Stimulated activated naive CD4-positive, alpha-beta T cell treated with Interleukin-2 at 50 U/mL for 16 hours (primary cell): Measurements from ENCODE around the gene OGFR.

Experiments
- DNase-seq: peaks from one replicate; lab custom pipeline; 2025; lab: John Stamatoyannopoulos, UW

The OGFR gene

GRCh38 chr20:62770111-62770910 is 34.3 kb upstream of the OGFR start:
- DNase-seq: no peak

DNA sequence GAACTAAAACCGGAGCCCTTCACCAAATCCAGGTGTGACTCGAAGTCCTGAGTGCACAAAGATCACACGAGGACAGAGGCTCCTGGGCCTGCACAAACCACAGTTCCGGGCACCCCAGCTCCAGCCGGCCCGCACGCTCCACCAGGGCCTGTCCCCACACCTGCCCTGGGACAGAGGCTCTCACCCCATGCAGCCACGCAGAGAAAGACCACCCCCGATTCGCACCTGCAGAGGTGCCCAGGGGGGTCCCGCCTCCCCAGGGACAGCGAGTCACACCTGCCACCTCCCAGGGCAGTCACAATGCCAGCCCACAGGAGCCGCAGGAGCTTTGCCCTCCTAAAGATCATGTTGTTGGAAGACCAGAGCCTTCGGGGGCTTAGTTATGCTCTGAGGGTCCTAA is 33.7 kb upstream of the OGFR start:
- no peak for DNase-seq

DNA sequence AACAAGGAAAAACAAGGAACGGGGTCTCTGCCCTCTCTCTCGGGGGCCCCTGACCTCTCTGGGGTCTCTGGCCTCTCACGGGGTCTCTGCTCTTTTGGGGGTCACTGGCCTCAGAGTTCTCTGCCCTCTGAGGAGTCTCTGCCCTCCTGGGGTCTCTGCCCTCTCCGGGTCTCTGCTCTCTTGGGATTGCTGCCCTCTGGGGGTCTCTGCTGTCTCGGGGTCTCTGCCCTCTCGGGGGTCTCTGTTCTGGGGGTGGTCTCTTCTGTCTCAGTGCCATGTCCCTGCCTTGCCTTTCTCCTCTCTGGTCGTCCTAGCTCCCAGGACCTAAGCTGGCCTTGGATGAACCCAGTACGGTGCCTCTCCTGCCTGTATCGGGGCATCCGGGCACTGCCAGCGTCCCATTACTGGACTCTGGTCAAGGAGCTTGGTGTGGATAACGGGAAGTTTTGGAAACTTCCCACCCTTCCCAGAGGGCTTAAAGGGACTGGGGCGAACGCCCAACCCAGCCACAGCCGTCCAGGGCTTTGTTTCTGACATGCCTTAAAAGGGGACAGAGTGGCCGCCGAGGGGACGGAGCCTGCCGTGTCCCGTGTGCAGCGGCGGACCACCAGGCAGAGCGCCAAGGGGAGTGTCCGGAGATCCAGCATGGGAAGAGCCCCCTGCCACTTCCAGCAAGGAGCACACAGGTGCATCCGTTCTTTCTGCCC is 33.1 kb upstream of the OGFR start:
- DNase-seq: no peak

- no peak for DNase-seq
Observed at GRCh38 chr20:62772103-62772611, 32.5 kb upstream of the OGFR start.

- no peak for DNase-seq
Observed at GRCh38 chr20:62772619-62772989, 32.0 kb upstream of the OGFR start.

DNA sequence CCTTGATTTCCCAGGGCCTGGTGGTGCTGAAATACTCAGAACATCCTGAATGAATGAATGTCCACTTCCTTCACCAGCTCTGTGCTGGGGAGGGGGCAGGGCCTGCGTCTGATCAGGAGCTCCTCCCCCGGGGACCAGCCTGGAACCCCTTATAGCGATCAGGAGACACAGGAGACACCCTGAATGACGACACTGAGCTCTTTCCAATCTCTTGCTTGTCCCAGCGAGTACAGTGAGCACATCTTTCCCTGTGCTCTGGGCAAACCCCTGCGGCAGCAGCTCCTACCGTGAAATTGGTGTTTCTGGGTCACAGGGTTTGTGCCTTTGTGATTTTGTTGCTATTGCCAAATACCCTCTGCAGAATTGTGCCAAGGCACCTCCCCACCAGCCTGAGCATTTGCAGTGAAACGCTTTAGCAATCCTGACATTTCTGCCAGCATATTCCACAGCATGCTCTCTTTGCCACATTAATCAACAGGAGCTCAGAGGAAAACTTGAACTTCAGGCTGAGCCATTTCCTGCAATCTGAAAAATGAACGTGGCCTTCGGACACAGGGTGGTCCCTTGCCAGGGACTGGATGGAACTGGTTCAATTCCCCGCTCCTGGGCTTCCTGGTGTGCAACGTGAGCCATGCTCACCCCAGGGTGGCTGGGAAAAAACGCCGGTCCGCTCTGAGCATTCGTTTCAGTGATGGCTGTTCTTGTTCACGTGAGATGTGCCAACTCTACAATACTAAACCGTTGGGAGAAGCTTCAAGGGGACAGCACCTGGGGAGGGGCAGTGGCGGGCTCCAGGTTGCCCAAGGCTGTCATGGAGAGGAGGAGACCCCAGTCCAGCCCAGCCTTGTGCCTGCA is 31.4 kb upstream of the OGFR start:
- no peak for DNase-seq

DNA sequence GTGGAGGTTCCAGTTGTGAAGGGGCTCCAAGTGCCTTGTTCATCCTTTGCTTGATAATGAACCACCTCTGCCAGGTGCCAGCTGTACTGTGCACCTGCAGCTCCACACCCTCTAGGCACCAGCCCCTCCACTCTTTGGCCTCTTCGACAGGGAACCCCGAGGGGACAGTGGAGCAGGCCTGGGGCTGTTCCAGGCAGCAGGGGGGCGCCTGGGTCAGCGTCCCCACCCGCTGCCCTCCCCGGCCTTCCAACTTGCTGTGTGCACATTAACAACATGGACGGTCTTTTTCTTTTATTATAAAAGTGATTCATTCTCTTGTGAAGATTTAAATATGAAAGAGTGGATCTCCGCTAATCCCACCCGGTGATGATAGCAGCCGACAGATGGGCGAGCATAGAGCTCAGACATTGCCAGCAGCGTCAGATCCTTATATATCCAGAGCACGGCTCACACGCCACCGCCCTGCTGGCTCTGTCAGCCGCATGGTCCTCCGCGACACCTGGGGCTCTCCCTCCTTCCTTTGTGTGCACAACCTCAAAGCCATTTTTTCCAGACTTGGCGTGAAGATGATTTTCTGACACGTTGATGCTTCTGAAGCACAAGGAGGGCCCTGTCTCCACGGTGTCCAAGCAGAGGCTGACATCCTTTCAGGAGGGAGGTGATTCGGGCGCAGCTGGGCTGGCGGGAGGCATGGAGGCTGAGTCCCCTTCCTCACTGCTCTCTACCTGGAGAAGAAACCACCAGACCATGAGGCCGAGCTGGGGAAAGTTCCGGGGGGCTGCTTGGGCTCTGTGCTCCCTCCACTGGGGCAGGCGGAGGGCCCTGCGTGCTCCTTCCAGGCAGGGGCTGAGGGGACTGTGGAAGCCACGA is 30.6 kb upstream of the OGFR start:
- no peak for DNase-seq

GRCh38 chr20:62774762-62775161 is 29.9 kb upstream of the OGFR start:
- DNase-seq: no peak

DNA sequence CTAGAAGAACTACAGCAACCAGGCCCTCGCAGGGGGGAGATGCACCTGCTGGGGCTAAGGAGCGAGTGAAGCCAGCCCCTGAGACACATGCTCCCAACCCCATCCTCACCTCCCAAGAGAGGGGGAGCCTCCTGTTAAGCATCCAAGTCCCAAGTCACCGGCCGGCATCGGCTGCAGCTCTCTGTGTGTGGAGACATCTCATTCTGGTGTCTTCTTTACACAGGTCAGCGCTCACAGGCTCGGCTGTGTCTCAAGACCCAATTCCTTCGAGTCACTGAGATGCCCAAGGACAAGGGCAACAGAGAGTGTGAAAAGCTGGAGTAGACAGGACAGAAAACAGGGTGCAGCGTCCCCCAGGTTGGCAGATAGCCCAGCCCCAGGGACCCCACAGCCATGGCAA is 29.4 kb upstream of the OGFR start:
- DNase-seq: no peak

DNA sequence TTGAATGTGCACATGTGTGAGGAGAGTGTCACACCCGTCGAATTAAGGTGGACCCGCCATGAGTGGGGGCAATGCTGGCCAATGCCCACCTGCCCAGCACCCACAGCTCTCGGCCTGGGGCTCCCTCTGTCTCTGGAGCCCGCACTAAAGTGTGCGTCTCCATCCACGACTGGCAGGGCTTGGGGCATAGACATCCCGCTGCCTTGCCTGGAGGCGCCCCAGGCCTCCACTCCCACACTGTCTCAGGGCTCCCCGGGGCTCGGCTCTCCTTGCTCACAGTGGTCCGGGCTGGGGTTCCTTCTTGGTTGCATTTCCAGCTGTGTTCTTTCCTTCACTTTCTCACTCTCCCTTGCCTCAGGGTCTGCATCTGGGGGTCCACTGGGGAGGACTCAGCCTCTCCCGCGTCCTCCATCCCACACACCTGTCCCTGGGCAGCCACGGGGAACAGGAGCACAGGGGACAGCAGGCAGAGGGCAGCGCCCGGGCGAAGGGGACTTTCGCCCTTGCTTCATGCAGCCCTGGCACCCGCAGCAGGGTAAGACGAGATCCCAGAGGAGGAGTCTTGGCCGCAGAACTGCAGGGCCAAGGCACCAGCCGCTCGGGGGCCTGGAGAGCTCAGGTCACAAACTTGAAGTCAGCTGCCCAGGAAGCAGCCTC is 28.5 kb upstream of the OGFR start:
- DNase-seq: no peak

DNA sequence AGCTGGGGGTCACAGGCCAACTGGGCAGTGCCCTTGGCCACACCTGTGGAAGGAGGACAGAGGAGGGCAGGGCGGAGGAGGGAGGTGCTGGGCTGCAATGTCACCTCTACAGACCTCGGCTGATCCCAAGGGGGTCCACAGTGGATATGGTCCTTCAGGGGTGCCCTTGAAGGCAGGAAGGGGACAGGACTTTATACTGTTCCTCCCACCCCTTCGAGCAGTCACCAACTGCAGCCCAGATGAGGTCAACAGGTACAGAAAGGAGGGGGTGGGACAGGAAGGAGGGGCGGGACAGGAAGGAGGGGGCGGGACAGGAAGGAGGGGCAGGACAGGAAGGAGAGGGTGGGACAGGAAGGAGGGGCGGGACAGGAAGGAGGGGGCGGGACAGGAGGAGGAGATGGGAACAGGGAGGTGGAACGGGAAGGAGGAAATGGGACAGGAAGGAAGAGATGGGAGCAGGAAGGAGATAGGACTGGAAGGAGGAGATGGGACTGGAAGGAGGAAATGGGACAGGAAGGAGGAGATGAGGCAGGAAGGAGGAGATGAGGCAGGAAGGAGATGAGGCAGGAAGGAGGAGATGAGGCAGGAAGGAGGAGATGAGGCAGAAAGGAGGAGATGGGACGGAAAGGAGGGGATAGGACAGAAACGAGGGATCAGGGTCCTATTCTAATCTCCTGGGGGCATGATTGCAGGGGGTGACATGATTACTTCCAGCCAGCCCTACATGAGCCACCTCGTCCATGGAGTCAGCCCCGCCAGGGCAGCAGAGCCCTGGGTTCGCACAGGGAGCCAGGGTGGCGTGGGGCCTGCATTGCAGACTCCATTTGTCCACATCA is 27.7 kb upstream of the OGFR start:
- DNase-seq: peak; percentile 51

GRCh38 chr20:62777528-62777830 is 27.2 kb upstream of the OGFR start:
- no peak for DNase-seq

- no peak for DNase-seq
Observed at GRCh38 chr20:62778058-62778457, 26.6 kb upstream of the OGFR start.

GRCh38 chr20:62778601-62779416 is 25.8 kb upstream of the OGFR start:
- no peak for DNase-seq

DNA sequence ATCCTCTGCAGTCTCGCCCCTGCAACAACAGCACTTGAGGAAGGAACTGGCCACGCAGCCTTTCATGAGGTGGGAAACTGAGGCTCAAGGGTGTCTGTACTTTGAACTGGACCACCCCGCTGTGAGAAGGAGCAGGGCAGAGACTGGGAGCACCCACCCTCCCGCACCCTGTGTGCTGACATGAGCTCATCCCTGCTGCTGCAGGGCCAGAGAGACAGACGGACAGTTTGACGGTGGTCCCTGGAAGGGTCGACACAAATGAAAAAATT is 25.3 kb upstream of the OGFR start:
- no peak for DNase-seq

- no peak for DNase-seq
Observed at GRCh38 chr20:62780204-62780603, 24.4 kb upstream of the OGFR start.

GRCh38 chr20:62780696-62781095 is 23.9 kb upstream of the OGFR start:
- no peak for DNase-seq

GRCh38 chr20:62782149-62782892 is 22.3 kb upstream of the OGFR start:
- no peak for DNase-seq

- no peak for DNase-seq
Observed at GRCh38 chr20:62782893-62783278, 21.7 kb upstream of the OGFR start.
